ENCODE data around the gene TBL1XR1. TPM values are rescaled to one million over a fixed set of nuclear protein-coding genes. Genes with fewer than 3 reads are reported as not detected.

Gene TBL1XR1
- total RNA-seq, 1 donor from 2014 or later, result 275 TPM

- H3K4me1 ChIP-seq, result peaks cover 53% of the 10 kb centered on the region
- Mint-ChIP-seq H3K27ac (no peak overlapping the region), H3K4me3 (no peak overlapping the region), H3K27me3 (ENCODE audit: insufficient read depth, low read depth) (no peaks in the 10 kb centered on the region), H3K36me3 (peaks cover 69% of the 10 kb centered on the region), H3K9me3 (peaks cover 77% of the 10 kb centered on the region), H3K4me1 (no peaks in the 10 kb centered on the region)
- H3K4me2 ChIP-seq, result peak overlapping the region; percentile 15
- no peak overlapping the region for H3K9ac ChIP-seq
- peaks cover 7% of the 10 kb centered on the region for H3F3A ChIP-seq (ENCODE audit: low read depth)
- no peak overlapping the region for H2AFZ ChIP-seq (replicated peaks)
- H3K9me3 ChIP-seq (ENCODE audit: low read depth), result no peaks in the 10 kb centered on the region
- H3K79me2 ChIP-seq (ENCODE audit: low read depth), result peaks cover 100% of the 10 kb centered on the region
- no peak overlapping the region for H3K4me3 ChIP-seq
- TF ChIP-seq EZH2 (IDR thresholded peaks at IDR 0.05), result no peak
- no peak for TF ChIP-seq CTCF (IDR thresholded peaks at IDR 0.05)
- no peak for TF ChIP-seq EZH2phosphoT487 (IDR thresholded peaks at IDR 0.05)
- no peak for DNase-seq (ENCODE audit: low spot score)
- no peak overlapping the region for H3K27ac ChIP-seq
- no peaks in the 10 kb centered on the region for H3K27me3 ChIP-seq
- H4K20me1 ChIP-seq (ENCODE audit: low read depth), result peaks cover 100% of the 10 kb centered on the region
- no peaks in the 10 kb centered on the region for H3K36me3 ChIP-seq
Observed at GRCh38 chr3:177123822-177124221, 73.5 kb downstream of the TBL1XR1 start.

- H3K27ac ChIP-seq, result no peak overlapping the region
- no peak for DNase-seq (ENCODE audit: low spot score)
- H3K9me3 ChIP-seq (ENCODE audit: low read depth), result no peaks in the 10 kb centered on the region
- Mint-ChIP-seq H3K36me3 (peaks cover 66% of the 10 kb centered on the region), H3K4me3 (no peak overlapping the region), H3K9me3 (peaks cover 71% of the 10 kb centered on the region), H3K4me1 (no peaks in the 10 kb centered on the region), H3K27ac (no peak overlapping the region), H3K27me3 (ENCODE audit: insufficient read depth, low read depth) (no peaks in the 10 kb centered on the region)
- no peak overlapping the region for H3K9ac ChIP-seq
- TF ChIP-seq EZH2phosphoT487 (IDR thresholded peaks at IDR 0.05) (no peak), CTCF (IDR thresholded peaks at IDR 0.05) (no peak), EZH2 (IDR thresholded peaks at IDR 0.05) (no peak)
- no peaks in the 10 kb centered on the region for H3K36me3 ChIP-seq
- H2AFZ ChIP-seq (replicated peaks), result no peak overlapping the region
- H3K79me2 ChIP-seq (ENCODE audit: low read depth), result peaks cover 100% of the 10 kb centered on the region
- no peaks in the 10 kb centered on the region for H3F3A ChIP-seq (ENCODE audit: low read depth)
- no peak overlapping the region for H3K4me3 ChIP-seq
- H3K4me2 ChIP-seq, result no peak overlapping the region
- H3K27me3 ChIP-seq, result no peaks in the 10 kb centered on the region
- H3K4me1 ChIP-seq, result peaks cover 53% of the 10 kb centered on the region
- H4K20me1 ChIP-seq (ENCODE audit: low read depth), result peaks cover 100% of the 10 kb centered on the region
Observed at GRCh38 chr3:177122183-177122856, 75.0 kb downstream of the TBL1XR1 start.

- no peaks in the 10 kb centered on the region for H3K4me1 Mint-ChIP-seq
- peaks cover 62% of the 10 kb centered on the region for H3K36me3 Mint-ChIP-seq
- Histone ChIP-seq H3K4me3 (no peak overlapping the region), H3K27ac (no peak overlapping the region), H3K4me1 (peaks cover 45% of the 10 kb centered on the region), H3K9ac (no peak overlapping the region), H3K9me3 (ENCODE audit: low read depth) (no peaks in the 10 kb centered on the region), H3K27me3 (no peaks in the 10 kb centered on the region), H2AFZ (replicated peaks) (no peak overlapping the region), H4K20me1 (ENCODE audit: low read depth) (peaks cover 99% of the 10 kb centered on the region), H3K36me3 (no peaks in the 10 kb centered on the region), H3K4me2 (no peak overlapping the region), H3K79me2 (ENCODE audit: low read depth) (peaks cover 100% of the 10 kb centered on the region), H3F3A (ENCODE audit: low read depth) (no peaks in the 10 kb centered on the region)
- no peaks in the 10 kb centered on the region for H3K27me3 Mint-ChIP-seq (ENCODE audit: insufficient read depth, low read depth)
- no peak overlapping the region for H3K27ac Mint-ChIP-seq
- no peak overlapping the region for H3K4me3 Mint-ChIP-seq
- DNase-seq (ENCODE audit: low spot score), result no peak
- TF ChIP-seq EZH2phosphoT487 (IDR thresholded peaks at IDR 0.05) (no peak), CTCF (IDR thresholded peaks at IDR 0.05) (no peak), EZH2 (IDR thresholded peaks at IDR 0.05) (no peak)
- peaks cover 64% of the 10 kb centered on the region for H3K9me3 Mint-ChIP-seq
Observed at GRCh38 chr3:177119829-177120228, 77.5 kb downstream of the TBL1XR1 start.

Data from neural progenitor cell (in vitro differentiated cells).